CD4-positive, alpha-beta T cell treated with Interleukin-15 for 4 hours (primary cell): Measurements from ENCODE around the gene MRPS27.
A peak's percentile ranks its signal among the peaks of the same experiment; 100 is the strongest.

Experiments
- DNase-seq: peaks from one replicate; pipeline ENCODE4 v3.0.0-alpha.2; 2020; ENCODE audit warnings: low spot score

The MRPS27 gene

DNA sequence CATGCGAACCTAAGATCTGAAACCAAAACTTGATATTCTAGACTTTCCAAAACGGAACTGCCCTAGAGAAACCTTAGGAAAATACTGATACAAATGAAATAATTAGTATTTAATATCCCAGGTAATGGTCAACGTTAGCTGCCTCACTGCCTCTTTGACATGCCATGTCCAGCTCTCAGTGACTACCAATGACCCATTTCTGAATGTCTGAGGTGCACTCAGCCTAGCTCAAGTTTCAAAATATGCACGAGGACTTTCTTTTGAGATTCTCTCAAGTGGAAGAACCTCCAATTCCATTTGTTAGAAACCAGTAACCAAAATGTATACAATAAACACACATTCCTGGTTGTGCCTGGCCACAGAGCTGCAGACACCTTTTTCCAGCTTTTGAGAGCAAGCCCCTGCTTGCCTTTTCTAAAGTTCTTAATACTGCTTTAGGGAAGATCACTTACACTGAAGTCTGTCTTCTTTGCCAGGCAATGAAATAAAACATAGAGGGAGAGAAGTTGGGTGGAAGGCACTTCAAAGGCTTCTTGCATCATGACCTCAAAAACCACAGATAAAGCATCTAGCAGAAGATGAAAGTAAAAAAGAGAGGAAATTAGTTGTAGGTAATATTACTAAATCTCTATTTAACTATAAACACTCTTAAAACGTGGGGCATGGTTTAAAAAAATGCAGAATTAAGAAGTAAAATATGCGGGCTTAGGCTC lies 87.9 kb downstream of the MRPS27 start:
- peak; percentile 51 for DNase-seq

DNA sequence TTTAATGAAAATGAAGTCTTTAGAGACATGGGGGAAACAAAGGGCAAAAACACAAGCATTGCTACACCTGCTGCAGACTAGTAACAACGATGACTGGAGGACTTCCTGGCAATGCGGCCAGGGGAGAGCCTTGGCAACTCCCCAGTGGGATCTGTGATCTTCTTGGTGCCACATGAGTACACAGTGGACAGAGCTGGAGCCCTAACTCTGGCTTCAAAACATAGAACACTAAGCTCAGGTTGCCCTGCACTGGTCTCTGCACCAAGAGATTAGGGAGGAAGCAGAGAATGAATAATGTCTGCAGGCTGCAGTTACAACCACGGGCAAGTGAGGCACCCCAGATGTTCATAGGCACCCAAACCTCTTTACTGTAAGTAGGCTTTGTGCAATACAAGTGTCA lies 91.1 kb downstream of the MRPS27 start:
- no peak for DNase-seq

DNA sequence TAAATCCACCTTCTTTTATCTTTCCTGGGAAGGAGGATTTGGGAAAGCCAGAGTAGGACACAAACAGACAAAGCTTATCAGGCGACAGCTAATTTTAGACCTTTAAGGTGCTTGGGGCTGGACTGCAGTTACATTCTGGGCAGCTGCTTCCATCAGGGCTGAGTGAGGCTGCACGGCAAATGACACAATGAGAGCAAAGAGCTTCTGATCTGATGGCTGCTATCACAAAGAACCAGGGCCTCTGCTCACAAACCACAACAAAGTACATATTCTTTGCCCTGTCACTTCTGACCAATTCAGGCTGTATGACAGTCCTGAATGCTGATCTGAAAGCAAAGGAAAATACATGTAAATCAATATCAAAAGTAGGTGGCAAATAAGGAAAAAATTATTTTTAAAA lies 93.1 kb downstream of the MRPS27 start:
- no peak for DNase-seq

DNA sequence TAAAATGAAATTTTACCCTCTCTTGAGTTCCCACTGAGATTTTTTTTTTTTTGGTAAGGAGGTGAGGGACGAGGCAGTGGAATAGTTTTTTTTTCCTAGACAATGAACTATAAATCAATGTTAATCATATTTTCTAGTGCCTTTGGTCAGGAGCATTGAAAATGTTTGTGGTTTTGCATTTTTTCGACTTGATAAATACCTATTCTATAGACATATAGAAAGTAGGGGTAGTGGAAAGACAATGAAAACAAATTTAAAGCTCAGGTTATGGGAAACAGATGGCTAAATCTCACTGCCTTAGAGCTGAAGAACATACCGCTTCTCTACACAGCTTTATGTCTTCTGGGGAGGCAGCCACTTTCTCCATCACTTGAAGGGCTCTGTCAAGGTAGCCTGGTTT lies 94.3 kb downstream of the MRPS27 start:
- no peak for DNase-seq

DNA sequence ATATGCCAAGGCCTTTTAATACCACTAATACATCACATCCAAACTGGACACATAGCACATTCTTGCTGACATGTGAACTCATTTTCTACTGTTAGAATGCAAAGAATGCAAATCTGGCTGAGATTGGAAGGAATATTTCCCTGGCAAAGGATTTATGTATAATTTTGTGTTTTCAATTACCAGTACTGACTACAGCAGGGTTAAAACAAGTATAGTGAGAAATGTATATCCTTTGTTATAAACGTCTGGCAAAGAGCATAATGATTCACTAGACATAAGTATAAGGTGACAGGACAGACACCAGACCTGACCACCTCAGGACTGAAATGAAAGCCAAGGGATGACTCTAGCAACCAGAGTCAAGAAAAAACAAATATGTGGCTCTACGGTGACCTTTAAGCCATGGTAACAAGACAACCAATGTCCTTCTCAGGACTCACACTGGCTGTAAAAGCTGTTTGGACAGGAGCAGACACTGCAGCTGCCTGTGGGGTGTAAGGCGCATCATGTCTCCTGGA lies 95.0 kb downstream of the MRPS27 start:
- no peak for DNase-seq

DNA sequence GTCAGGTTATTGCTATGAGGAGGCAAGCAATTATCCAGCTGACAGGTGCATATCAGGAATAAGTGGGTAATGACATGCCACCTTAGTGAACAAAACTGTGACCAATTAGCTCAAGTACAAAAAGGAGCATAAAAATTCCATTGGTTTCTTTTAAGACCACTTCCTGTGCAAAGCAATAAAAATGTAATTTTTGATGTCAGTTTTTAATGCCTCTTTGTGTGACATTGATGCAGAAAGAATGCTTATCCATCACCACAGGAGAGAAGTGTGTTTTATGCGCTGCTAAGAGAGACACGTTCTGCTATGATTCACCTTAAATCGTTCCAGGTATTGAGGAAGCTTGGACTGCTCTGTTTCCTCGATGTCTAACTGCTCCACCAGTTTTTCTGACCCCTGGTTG lies 96.7 kb downstream of the MRPS27 start:
- DNase-seq: no peak

DNA sequence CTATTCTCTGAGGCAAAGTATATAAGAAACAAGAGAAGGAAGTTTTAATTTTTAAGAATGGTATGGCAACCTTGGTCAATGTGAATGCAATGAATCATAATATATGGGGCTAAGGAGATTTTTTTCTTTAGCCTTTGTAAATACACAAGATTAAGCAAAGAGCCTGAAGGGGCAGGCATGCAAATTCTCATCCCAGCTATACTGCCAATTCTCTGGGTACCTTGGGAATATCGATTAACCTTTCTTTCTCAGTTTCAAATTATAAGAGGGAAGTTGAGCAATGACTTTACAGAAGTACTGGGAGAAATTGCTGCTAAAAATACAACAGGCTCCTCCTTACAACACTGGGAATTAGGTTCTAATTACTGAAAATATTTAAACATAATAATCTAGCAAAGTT lies 97.5 kb downstream of the MRPS27 start:
- DNase-seq: no peak

DNA sequence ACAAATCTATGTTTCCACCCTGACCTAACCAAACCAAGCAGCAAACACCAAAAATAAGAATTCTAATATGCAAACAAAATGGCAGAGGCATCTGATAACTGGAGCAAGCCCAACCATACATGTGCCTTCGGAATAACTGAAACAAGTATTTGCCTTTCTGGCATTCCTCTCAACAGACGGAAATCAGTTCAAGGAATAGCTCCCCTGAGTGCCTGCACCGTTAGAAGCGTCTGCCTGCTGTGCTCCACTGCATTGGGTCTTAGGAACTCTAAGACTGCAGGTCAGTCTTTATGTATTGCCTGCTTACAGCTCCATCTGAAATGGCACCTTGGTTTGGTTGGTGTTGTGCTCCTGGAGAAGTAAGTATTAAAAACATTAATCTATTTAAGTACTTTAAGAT lies 98.5 kb downstream of the MRPS27 start:
- no peak for DNase-seq

DNA sequence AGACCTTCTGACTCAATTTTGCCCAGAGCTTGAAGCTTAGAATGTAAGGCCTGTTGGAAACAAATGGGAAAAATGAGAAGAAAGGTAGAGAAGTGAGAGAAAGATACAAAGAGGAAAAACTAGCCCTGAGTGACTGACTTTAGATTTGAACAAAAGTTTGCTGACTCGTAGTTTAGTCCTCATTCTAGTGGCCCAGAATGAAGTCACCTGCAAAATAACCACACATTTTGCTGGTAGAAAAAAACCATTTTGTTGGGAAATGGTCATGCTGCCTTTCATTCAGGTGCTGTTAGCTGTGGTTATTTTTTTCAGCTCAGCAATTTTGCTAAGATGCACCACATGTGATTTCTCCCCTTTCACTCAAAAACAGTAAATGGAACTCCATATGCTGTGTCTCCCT lies 98.9 kb downstream of the MRPS27 start:
- no peak for DNase-seq

DNA sequence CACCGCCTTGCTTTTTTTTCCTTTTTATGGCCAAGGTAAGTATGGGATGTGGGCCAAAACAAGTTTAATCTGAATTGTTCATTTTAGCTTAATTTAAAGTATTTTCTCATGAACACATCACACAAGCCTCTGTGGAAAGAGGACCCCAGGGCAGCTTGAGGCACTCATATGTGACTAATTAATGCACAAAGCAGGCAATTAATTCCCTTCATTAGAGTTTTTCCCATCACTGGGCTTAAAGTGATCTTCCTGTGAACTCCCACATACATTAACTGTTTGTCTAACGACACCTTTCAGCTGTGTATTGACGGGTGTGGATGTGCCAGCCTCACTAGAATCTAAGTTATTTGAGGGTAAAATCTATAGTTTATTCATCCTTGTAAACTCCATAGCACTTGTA lies 103.3 kb downstream of the MRPS27 start:
- no peak for DNase-seq

DNA sequence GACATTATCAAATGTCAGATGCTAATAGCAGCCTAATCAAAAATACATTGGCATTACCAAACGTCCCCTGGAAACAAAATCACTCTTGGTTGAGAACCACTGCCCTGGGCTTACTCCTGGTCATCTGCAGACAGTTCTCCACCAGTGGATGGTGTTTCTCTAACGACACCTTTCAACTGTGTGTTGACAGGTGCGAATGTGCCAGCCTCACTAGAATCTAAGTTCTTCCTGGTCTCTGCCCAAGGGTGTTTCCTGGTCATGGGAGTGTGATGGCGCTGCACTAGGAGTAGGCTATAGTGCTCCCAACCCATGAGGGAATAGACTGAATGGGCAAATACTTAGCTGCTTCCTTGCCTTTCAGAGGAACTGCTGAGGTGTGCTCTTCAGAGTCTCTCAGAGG lies 105.9 kb downstream of the MRPS27 start:
- DNase-seq: no peak

DNA sequence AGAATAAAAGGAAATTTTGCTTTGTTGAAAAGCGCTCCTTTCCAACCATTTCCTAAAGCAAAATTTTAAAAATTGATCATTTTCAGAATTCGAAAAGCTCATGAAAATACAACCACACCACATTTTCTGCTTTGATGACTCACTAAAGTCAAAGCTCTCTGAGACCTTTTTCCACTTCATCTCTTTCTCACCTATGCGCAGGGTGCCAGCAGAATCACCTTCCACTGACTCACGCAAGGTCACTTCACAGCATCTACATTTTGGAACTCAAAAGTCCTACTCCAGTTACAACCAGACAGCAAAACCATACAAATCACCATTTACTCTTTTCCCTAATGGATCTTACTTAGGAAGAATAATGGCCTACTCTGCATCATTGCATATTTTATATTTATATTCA lies 106.6 kb downstream of the MRPS27 start:
- no peak for DNase-seq

DNA sequence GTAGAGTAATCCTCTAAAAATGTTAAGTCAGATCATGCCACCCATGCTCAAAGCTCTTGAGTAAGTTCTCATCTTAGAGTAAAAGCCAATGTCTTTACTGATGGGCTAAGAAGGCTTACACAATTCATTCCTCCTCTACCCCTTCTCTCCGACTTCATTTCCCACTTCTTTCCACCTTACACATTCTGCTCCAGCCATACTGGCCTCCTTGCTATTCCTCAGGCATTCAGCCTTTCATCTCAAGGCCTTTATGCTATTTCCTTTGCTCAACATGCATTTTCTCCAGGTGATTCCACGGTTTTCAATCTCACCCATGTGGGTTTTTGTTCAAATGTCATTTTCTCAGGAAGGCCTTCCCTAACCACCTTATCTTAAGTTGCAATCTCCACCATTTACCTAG lies 107.9 kb downstream of the MRPS27 start:
- no peak for DNase-seq

DNA sequence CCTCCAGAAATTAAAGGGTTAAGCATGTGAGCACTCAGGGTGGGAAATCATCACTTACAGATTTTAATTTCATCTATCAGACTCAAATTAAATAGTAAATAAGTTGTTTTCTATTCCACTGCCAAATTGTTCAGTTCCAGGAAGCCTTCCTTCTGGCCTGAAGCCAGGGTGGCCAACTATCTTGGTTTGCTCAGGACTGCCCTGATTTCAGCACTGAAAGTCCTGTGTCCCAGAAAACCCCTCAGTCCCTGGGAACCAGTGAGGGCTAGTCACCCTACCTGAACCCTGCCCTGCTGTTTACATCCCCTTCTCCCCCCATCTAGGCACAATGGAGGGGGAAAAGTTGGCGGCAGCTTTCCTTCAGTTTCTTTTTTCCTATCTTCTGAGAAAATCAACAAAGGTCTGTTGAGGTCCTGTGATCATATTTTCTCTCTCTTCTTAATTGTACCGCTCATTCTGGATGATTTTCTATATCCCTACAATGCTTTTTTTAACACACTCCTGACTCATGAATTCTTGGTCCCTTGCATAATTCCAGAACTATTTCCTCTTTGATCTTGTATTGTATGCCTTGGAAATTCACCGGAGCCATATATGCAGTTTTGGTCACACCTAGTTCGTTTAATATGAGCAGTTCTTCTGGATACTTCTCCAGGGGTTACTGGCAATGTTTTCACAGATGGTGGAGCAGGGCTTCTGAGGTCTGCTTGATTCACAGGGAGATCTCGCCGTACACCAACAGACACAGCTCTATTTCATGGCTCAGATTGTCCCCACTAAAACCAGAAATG lies 109.0 kb downstream of the MRPS27 start:
- no peak for DNase-seq

DNA sequence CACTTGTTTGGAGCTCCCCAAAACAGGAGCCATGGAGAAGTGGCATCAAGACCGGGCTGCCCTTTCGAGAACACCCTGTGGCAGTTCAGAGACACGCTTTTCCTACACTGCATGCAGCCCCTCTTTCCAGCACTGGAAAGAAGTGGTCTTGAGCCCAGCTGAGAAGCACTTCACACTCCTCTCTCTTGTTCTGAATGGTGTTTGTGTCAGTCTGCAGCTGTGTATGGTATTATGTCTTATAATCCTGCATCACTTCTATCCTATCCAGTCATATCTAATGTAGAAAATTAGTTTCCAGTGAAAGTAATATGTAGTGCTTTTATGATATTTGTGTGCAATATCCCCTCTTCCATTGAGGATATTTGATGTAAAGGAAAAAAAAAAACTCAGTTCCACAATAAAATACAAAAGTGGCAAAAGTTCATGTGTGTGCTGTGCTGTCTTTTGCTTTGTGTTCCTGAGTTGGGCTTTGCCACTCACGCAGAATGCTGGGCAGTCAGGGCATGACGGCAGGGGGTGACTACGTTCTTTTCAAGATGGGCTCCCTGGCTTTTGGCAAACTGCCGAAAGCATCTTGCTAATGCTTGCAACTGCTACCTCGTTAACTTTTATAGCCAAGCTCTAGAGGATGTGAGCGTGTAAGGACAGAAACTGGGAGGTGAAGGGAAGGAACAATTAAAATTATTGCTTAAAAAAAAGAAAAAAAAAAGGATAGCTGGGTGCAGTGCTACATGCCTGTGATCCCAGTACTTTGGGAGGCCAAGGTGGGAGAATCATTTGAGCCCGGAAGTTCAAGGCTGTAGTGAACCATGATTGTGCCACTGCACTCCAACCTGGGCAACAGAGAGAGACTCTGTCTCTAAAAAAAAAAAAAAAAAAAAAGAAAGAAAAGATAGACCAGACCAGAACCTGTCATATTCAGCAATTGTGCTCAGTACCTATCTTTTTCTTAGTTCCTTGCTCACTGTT lies 110.6 kb downstream of the MRPS27 start:
- no peak for DNase-seq

DNA sequence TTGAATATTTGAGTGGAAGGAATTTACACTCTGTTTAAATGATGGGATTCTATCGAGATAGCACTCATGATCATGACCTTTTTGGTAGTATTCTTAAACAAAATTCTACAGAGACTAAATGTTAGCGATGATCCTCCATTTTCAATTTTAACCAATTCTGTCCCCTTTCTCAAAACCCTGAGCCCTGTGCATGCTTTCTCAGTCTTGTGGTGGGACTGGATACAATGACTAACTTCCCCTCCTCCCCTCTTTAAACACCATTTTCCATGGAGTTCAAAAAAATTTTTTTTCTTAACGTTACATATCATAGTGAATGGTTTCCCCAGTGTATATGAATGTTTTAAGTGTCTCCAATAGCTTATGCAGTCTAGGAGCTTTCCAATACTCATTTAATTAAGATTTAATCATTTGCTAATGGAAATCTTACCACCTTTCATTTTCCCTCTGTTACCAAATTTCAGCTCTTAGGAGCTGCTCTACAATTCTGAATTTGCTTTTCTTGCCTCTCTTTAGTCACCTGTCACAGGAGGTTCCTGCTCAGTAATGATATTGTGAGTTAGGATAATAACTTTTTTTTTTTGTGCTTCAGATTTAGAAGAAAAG lies 111.6 kb downstream of the MRPS27 start:
- no peak for DNase-seq

DNA sequence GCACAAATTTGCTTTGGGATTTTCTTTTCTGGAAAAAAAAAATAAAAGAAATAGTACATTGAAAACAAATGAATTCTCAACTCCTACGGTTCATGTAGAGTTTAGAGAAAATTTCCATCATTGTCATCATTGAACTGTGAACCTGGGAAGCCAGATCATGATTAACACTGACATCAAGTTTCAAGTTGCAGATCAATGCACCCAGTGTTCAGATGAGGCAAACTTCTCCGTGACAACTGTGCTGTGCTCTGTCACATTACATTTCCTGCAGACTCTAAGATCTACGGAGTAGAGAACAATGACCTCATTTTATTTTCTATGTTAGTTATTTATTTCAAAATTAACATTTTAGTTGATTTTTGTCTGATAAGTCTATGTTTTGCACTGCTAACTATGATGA lies 113.0 kb downstream of the MRPS27 start:
- DNase-seq: no peak

DNA sequence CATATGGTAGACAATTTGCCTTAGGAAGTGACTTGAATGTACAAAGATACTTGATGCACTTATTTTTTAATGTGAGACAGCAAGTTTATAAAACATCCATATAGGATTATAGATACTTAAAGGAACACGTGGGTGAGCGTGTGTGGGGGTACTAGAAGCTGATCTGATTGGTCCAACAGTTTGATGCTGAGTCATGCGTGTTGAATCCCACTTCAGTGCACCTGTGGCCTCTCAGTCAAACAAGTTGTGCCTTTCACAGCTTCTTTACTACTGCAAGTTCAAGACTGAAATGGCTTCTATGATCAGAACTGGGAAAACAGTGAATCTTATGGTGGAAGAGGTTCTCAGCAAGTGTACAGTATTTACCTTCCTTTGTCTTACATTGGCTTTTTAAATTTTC lies 113.9 kb downstream of the MRPS27 start:
- no peak for DNase-seq

DNA sequence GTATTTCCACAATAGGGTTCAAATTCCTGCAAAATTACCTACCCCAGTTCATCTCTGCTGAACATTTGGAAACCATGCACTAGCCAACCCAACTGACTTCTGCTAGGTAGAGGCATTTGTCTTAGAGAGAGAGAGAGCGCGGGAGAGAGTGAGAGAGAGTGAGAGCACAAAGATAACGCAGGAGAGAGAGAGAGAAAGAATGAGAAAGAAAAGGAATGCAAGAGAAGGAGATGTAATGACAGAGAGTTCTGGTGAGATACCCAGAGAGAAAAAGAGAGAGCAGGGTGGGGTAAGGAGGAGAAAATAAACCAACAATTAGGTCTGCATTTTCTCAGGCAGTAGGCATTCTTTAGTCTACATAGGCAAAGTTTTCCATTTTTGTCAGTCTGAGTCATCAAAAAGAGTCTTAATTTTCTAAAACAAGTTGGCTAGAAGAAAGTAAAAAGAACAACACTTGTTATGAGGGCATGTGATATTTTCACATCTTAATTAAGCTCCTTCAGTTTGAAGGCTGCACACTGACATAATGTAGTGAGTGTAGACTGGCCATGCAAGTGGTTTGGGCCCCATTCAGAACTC lies 114.5 kb downstream of the MRPS27 start:
- DNase-seq: no peak

DNA sequence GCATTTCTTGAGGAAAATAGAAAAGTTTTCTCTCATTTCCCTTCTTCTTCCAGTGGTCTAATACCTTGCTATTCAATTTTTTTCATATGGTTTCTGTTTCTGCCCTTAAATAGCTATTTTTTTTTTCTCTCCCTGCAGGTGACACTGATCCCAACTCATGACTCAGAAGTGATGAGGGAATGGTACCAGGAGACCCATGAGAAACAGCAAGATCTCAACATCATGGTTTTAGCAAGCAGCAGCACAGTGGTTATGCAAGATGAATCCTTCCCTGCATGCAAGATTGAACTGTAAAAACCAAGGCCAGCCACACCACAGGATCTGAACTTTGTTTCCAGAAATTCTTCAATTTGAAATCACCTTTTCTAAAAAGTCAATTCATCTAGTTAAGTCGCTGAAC lies 115.1 kb downstream of the MRPS27 start:
- DNase-seq: no peak

DNA sequence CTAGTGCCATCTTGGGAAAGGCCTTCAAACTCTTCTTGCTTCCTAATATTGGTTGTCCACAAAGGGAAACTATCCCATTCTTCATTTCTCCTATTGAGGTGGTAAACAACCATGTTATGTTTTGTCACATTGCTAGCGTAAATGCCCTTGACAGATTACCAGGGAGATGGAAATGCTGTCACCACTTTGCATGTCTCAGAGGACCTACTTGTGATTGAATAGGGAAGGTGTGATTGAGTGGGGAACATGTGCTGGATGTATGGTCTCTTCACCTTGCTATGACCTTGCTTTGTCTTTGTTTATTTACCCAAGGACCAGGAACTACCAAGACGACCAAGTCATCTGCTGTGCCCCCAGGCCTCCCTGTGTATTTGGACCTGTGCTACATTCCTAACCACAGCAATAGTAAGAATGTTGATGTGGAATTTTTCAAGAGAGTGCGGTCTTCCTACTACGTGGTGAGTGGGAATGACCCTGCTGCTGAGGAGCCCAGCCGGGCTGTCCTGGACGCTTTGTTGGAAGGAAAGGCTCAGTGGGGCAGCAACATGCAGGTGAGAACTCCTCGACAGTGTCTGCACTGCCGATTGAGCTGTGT lies 116.7 kb downstream of the MRPS27 start:
- no peak for DNase-seq
